NCI-H2196 (cell line): ENCODE data around the gene EXOC4.

Experiments
- DNase-seq: peaks from one replicate; lab custom pipeline; 2025; ENCODE audit not compliant: unreplicated experiment; lab: John Stamatoyannopoulos, UW

The EXOC4 gene

GRCh38 chr7:133662276-133662675 lies 409.4 kb downstream of the EXOC4 start:
- DNase-seq: no peak

GRCh38 chr7:133662830-133663229 lies 410.0 kb downstream of the EXOC4 start:
- DNase-seq: no peak

- no peak for DNase-seq
Measured at GRCh38 chr7:133664528-133664927, 411.6 kb downstream of the EXOC4 start.

DNA sequence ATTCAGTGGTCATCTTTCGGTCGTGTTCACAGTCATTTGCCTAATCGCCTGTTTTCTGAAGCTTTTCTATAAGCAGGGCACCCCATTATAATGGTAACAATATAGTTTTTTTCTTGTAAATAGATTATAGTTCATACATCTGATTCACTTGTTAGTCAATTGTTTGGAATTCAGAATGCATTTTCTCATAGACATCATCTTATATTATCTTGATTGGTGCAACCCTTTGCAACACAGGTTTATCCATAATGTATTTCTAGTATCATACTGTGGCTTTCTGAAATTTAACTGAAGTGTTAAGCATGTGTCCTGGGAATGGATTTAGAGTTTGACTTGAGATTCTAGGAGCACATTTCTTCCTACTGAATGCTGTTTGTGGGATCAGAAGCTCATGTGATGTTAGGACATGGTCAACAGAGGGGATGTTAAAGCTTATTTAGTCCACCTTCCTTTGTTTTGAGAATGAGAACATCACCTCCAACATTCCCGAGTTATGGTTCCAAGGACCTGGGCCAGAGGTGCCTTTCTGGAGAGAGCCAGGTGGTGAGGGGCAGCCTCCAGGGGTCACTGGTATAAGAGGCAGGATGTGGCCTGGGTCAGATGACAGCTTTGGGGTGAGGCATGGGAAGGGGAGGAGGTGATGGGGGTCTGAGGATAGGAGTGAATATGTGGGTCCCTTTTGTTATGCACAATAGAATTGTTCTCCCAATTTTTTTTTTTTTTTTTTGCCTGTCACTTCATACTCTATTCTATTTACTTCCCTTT lies 415.6 kb downstream of the EXOC4 start:
- no peak for DNase-seq

DNA sequence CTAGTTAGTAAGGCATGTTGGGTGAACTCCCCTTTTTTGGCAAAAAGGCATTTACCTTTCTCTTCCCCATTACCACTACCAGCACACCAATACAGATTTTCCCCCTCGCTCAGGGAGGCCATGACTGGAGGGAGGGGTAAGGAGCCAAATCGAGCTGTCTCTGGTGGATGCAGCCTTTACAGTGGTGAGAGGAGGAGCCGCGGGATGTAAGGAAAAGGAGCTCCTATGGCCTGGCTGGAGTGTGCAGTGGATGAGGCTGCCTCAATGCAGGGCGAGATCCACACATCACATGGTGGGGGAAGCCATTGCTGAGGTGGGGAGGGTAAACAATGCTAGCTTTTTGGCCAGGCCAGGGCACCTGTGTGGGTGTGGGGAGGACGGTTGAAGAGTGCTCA lies 416.2 kb downstream of the EXOC4 start:
- no peak for DNase-seq

DNA sequence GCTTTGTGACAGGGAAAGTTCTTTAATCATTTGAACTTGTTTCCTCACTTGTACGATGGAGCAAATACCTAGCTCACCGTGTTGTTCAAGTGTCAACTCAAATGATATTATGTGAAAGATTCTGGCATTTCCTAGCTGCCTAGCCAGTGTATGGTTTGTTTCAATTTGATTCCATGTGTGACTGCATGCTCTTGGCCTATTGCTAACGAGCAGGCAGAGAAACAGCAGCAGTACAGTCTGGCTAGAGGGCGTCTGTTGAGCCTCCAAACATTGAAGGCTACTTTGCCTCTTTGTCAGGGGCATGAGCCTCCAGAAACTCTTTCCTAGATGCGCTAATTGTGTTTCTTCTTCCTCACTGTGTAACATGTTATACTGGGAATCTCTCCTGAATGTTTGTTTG lies 417.4 kb downstream of the EXOC4 start:
- no peak for DNase-seq

DNA sequence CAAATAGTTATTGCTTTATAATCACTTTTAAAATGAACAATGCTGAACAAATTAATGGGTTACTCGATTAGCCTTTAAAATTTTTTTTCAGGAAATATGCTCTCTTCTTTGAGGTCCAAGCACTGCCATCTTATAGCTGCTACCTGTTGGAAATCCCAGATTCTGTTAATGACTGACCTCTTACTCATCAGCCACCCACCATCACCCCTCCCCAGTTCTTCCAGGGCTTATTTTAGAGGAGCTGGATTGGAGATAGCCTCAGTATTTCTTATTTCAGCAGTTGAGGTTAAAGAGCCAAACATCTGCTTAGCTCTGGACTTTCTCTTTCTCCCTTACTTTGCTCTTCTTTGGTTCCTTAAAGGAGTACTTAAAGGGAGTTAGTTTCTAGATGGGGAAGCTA lies 420.0 kb downstream of the EXOC4 start:
- no peak for DNase-seq

DNA sequence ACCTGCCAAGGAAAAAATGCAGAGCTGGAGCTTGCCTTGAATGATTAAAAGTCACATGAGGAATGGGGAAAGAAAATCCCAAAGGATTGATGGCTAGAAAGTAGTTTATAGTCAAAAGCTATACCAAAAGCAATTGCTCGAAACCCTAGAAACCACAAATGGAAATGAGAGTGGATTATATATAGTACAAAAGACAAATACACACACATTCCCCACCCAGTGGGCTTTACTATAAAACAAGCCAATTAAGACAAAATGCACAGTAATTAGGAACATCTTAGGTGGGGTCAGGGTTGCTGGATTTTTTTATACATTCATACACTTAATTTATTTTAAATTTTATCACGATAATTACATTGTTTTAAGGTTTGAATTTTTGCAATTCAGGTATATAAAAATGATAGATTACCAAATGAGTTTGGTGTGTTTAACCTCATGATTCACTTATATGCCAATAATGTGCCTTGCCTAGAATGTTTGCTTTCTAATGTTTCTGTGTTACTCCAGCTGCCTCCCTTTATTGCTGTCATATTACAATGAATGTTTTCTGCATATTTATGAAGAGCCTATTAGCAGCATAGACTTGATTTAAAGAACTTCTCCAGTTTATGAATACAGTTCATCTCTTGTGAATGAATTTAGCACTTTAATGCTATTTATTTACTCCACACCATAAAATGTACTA lies 421.3 kb downstream of the EXOC4 start:
- DNase-seq: no peak

DNA sequence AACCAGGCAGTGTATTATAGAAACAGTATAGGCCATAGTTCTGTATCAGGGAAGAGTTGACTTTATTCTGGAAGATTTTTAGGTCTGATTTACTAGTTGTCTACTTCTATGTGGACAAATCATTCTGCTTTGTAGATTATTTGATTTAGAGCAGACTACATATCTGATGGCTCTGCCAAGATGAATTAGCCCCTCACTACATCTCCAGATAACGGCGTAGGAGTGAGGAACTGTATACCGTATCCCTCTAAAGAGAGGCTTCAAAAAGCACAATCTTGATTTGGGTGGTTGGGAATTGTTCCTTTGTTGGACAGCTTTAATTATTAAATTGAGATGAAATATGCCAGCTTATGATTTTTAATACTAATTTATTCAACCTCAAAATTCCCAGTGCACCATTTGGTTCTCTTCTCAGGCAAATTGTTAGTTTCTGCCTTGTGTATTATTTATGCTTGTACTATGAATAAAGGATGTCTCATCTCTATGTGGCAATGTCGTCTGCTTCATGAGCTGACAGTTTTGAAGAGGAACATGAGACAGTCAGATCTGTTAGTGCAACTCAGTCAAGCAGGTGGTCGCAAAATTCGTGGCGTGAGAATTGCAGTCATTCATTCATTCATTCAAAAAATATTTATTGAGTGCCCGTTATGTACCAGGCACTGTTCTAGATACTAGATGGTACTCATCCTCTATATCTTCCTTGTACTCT lies 422.8 kb downstream of the EXOC4 start:
- DNase-seq: no peak

DNA sequence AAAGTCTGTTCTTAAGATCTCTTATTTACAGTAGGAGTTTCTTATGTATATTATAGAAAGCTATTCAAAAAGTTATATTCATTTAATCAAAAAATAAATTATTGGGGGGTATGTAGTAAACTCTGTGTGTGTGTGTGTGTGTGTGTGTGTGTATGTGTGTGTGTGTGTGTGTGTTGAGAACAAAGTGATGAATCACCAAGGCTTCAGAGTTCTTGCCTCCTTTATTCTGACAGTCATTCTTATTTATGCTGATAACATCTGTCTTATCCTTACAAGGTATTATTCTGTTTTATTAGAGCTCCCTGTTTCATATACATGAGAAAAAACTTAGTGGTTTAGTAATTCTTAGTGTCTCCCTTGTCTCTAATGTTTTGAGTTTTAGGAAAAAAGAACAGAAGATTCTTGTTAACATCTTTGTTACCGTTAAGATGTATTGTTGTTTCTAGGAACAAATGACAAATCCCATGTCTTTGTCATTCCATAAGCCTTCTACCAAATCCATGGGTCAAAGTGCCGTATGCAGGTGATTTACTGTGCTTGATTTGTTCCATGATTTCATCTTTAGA lies 424.0 kb downstream of the EXOC4 start:
- no peak for DNase-seq

GRCh38 chr7:133678137-133678814 lies 425.4 kb downstream of the EXOC4 start:
- no peak for DNase-seq

DNA sequence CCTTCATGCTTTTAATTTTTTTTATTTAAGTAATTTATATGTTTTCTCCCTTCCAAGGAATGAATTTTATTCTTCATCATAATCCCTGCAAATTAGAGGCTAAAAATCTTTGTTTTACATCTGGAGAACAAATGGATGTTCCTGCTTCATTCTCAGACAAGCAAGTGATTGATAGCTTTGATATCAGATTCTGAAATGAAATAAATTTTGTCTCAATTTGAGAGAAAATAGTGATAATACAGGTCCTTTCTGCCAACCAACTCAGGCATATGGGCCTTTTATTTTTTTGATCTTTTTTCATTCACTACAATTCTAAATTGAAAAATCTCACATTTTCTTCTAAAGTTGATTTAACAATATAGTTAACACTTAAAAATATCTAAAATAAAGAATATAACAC lies 427.1 kb downstream of the EXOC4 start:
- no peak for DNase-seq

DNA sequence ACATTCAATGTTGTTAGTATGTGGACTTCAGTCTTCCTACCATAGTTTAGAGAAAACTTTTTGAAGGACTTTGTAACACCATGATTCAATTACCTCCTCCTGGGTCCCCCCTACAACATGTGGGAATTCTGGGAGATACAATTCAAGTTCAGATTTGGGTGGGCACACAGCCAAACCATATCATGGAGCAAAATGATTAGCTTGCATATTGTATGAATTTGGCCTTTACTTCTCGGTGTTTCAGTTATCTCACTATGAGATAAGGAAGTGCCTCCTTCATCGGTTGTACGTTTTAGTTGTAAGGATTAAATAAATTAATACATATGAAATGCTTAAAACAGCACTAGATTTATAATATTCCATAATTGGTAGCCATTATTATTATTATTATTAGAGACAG lies 428.7 kb downstream of the EXOC4 start:
- no peak for DNase-seq

DNA sequence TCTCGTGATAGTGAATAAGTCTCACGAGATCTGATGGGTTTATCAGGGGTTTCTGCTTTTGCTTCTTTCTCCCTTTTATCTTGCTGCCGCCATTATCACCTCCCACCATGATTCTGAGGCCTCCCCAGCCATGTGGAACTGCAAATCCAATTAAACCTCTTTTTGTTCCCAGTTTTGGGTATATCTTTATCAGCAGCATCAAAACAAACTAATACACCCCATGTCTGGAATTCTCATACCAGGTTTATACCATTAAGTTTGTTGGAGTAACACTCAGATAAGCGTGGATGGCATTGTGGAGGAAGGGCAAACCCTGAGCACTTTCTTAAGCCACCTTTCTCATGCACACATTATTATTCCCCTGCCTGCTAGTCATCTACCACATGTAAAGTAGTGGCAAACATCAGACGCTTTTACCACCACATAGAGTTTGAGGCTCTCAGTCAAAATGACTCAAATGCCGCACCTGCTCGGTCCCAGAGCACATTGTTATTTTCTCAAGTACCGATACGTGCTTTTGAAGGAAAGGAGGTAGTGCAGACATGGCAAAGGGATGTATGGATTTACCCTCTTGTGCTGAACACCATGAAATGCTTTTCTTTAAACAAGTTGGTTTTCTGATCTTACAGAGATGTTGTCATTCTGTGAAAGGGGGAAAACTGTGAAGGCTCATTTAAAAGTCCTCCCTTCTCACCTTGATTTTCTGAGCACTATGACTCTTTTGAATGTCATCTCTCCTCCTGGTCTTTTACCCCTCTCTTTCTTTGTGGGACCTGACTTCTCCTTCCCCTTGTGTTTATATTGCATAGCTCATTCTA lies 429.7 kb downstream of the EXOC4 start:
- DNase-seq: no peak

DNA sequence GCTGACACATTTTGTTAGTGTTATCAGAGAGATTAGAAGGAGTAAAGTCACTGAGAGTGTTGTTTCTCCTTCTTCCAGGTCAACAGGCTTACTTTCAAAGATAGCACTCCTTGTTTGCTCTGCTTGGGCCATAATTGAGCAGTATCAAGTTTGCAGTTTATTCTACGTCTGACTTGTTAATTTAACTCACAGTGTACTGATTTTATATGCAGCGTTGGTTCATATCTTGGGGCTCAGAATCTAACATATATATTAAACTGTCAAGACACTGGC lies 430.2 kb downstream of the EXOC4 start:
- DNase-seq: no peak

DNA sequence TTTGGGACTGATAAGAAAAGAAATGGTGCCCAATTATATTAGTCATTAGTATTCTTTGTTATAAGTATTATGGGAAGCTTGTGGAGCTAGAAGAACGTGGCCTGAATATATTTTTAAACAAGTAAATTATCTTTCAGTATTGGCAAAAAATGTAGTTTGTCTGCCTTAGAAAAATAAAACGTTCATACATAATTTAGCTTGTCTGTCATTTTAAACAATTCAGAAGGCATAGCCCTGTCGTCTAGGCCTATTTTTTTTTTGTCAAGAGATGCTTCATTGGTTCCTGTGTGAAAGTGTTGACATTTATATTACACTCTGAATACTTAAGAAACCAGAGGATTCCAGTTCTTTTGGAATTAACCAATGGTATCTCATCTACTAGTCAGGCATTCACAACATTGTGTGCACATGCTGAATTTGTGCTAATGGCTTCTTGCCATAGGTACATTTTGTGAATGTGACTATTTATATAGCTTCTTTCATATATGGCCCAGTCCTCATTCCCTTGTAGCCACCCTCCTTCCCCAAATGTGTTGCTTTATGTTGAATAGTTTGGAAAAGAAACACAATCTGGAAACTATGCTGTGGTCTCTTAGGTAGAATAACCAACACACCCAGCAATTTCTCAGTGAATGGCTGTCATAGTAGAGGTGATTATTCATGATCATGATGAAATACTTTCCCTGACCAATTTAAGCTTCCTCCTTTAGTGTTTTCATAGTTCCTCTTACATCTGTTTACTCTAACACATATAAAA lies 435.8 kb downstream of the EXOC4 start:
- DNase-seq: no peak

GRCh38 chr7:133690740-133691139 lies 437.9 kb downstream of the EXOC4 start:
- no peak for DNase-seq

- no peak for DNase-seq
Measured at GRCh38 chr7:133691727-133692610, 439.1 kb downstream of the EXOC4 start.

- DNase-seq: no peak
Measured at GRCh38 chr7:133693281-133693680, 440.4 kb downstream of the EXOC4 start.
